Thyroid gland (tissue), 4 donors: ENCODE results near the gene UBE2F. TPM values are rescaled to one million over a fixed set of nuclear protein-coding genes. Genes with fewer than 3 reads are reported as not detected.

Source experiments
- DNase-seq, 2 donors: peaks; one replicate each; pipeline ENCODE4 v3.0.0-alpha.2; 2019
- H3K27ac ChIP-seq, 3 donors: fragments of 200-600 bp; sonication (generic); 1 replicate in 2 of 3; 2 replicates in 1 of 3; pipeline ENCODE4 v1.5.1; 2016 to 2019; ENCODE audit warnings: mild to moderate bottlenecking in 1 of 3, moderate library complexity in 1 of 3
- H3K27me3 ChIP-seq: fragments of 200-600 bp; sonication (generic); one replicate; pipeline ENCODE4 v1.5.1; 2019
- H3K36me3 ChIP-seq, 2 donors: fragments of 200-600 bp; sonication (generic); one replicate each; pipeline ENCODE4 v1.5.1; 2016 to 2019
- H3K4me1 ChIP-seq, 2 donors: fragments of 200-600 bp; sonication (generic); one replicate each; pipeline ENCODE4 v1.5.1; 2017 to 2019
- H3K4me3 ChIP-seq, 3 donors: fragments of 200-600 bp; sonication (generic); replicated peaks in 1 of 3; 1 replicate in 2 of 3; 2 replicates in 1 of 3; pipeline ENCODE4 v1.5.1; 2016; ENCODE audit warnings: mild to moderate bottlenecking in 1 of 3
- H3K9me3 ChIP-seq: fragments of 200-600 bp; sonication (generic); one replicate; pipeline ENCODE4 v1.5.1; 2017
- CTCF ChIP-seq, 6 experiments: fragments of 200-600 bp in 3 of 6; fragments of 450-650 bp in 3 of 6; sonication (generic) in 3 of 6; IDR thresholded peaks; one replicate each; pipeline ENCODE4 v1.5.1; 2016 to 2019; ENCODE audit warnings: antibody characterized with exemption in 6 of 6, mild to moderate bottlenecking in 2 of 6, inconsistent platforms in 1 of 6, moderate library complexity in 1 of 6
- POLR2A ChIP-seq, 2 donors: fragments of 450-650 bp; IDR thresholded peaks; one replicate each; pipeline ENCODE4 v1.6.1; 2017; ENCODE audit warnings: antibody characterized with exemption in 2 of 2, mild to moderate bottlenecking in 2 of 2, moderate library complexity in 1 of 2
- WGBS, 2 donors: methylation state at CpG; one replicate each; pipeline ENCODE4 v1.1.5; 2017; 5-methylcytosine and 5-hydroxymethylcytosine counted together
- intact Hi-C: fragments of 100-400 bp; cut with DNase I; formaldehyde crosslinking; loops from one replicate; pipeline ENCODE4 v1.15.1; 2023
- total RNA-seq, 4 donors: library from RNA; depleted of rRNA; stranded (reverse); fragments of >200 nt; gene quantifications; one replicate each; pipeline ENCODE4 v1.2.3, GENCODE V29; 2016

The UBE2F gene
- total RNA-seq, 4 donors from 2014 or later, result 79.8 to 134 (median 122) TPM

- no peaks in the 10 kb centered on the region for H3K36me3 ChIP-seq
- no peak overlapping the region for H3K4me3 ChIP-seq
- no peaks in the 10 kb centered on the region for H3K9me3 ChIP-seq
- no peak overlapping the region for H3K27ac ChIP-seq
- H3K4me1 ChIP-seq, result peaks cover 10 to 12% of the 10 kb centered on the region in 2 donors
- TF ChIP-seq POLR2A (IDR thresholded peaks at IDR 0.05) (no peak), CTCF (IDR thresholded peaks at IDR 0.05) (no peak)
- DNase-seq, result no peak
- WGBS, 2 donors, result 85 to 91% methylated on average over 3 of the region's 3 CpGs
- no peaks in the 10 kb centered on the region for H3K27me3 ChIP-seq
- intact Hi-C loops, result no loop called here
These were observed 92.7 kb downstream of the UBE2F start for GRCh38 chr2:238059505-238059904.

GRCh38 chr2:238060096-238060541 is 93.3 kb downstream of the UBE2F start:
- Histone ChIP-seq H3K9me3 (no peaks in the 10 kb centered on the region), H3K27ac (peak overlapping the region; percentile 65 to 87 (median 85)), H3K27me3 (no peaks in the 10 kb centered on the region), H3K36me3 (no peaks in the 10 kb centered on the region), H3K4me1 (peaks cover 10 to 12% of the 10 kb centered on the region in 2 donors), H3K4me3 (peak overlapping the region; percentile 49 to 91 (median 76))
- TF ChIP-seq POLR2A (IDR thresholded peaks at IDR 0.05) (no peak), CTCF (IDR thresholded peaks at IDR 0.05) (no peak)
- WGBS, 2 donors, result 2 to 3% methylated on average over 12 to 15 of the region's 18 CpGs
- no peak for DNase-seq
- intact Hi-C loops, result loop anchor here (2.0 to 10.0 kb wide), 2 partner anchors 93 to 175 kb away; partner anchors contain the start of gene UBE2F

- 0% methylated on average over 1 to 2 of the region's 98 CpGs for WGBS, 2 donors
- intact Hi-C loops, result loop anchor here (2.0 to 10.0 kb wide), 2 partner anchors 94 to 174 kb away; partner anchors contain the start of gene UBE2F
- peaks cover 10 to 12% of the 10 kb centered on the region in 2 donors for H3K4me1 ChIP-seq
These were observed 93.9 kb downstream of the UBE2F start, which contains the start of gene SCLY for GRCh38 chr2:238060542-238061314. SCLY (plus strand) TSS chr2:238061001; CDS start chr2:238061055, 54 bp downstream.

GRCh38 chr2:238061315-238062202 is 94.7 kb downstream of the UBE2F start:
- 6 to 11% methylated on average over 22 to 24 of the region's 29 CpGs for WGBS, 2 donors
- Histone ChIP-seq H3K27me3 (no peaks in the 10 kb centered on the region), H3K9me3 (no peaks in the 10 kb centered on the region), H3K4me1 (peaks cover 10 to 12% of the 10 kb centered on the region in 2 donors), H3K27ac (peak overlapping the region in 2 of 3 donors; percentile 44 to 85), H3K36me3 (no peaks in the 10 kb centered on the region), H3K4me3 (peak overlapping the region; percentile 33 to 76 (median 68))
- intact Hi-C loops, result loop anchor here (2.0 to 10.0 kb wide), 2 partner anchors 95 to 173 kb away; partner anchors contain the start of gene UBE2F
- peak; percentile 20 to 37 for DNase-seq
- no peak for TF ChIP-seq POLR2A (IDR thresholded peaks at IDR 0.05)
- no peak for TF ChIP-seq CTCF (IDR thresholded peaks at IDR 0.05)

More at GRCh38 chr2:238060542-238061314, 93.9 kb downstream of the UBE2F start, which contains the start of gene SCLY:
- H3K36me3 ChIP-seq, result no peaks in the 10 kb centered on the region
- no peaks in the 10 kb centered on the region for H3K27me3 ChIP-seq
- H3K9me3 ChIP-seq, result no peaks in the 10 kb centered on the region
- peak within 1 kb of the TSS; percentile 65 to 87 (median 85) for H3K27ac ChIP-seq
- H3K4me3 ChIP-seq, result peak within 1 kb of the TSS; percentile 68 to 91 (median 76)
- peak; percentile 98 for DNase-seq
- no peak for TF ChIP-seq CTCF (IDR thresholded peaks at IDR 0.05)
- TF ChIP-seq POLR2A (IDR thresholded peaks at IDR 0.05), result peak in 1 of 2 donors; percentile 87
